SU-DHL-6 (cell line): Measurements from ENCODE around the gene CTAGE15.
"Not testable (repeated sequence)": the region's sequence is repeated elsewhere in the genome, so short reads cannot be mapped to it uniquely, and the experiment has no call there.

Experiments used
- H2AFZ ChIP-seq: fragments of 200-600 bp; sonication (generic); 2 replicates; pipeline ENCODE4 v1.6.1; 2014; ENCODE audit warnings: low read depth, mild to moderate bottlenecking, moderate library complexity, mixed read lengths, antibody characterized with exemption, low read length; ENCODE audit not compliant: severe bottlenecking
- H3F3A ChIP-seq: fragments of 200-600 bp; shearing (Covaris generic); 2 replicates; pipeline ENCODE4 v1.6.0; 2016; ENCODE audit warnings: antibody characterized with exemption, mild to moderate bottlenecking; ENCODE audit not compliant: insufficient read depth
- H3K27ac ChIP-seq: fragments of 200-600 bp; sonication (generic); 2 replicates; pipeline ENCODE4 v1.5.1; 2016; ENCODE audit warnings: low read depth, mild to moderate bottlenecking, low read length, moderate library complexity, mixed read lengths
- H3K27me3 ChIP-seq: fragments of 200-600 bp; sonication (generic), shearing (Covaris generic); 2 replicates; pipeline ENCODE4 v1.6.0; 2014; ENCODE audit warnings: mild to moderate bottlenecking, low read length
- H3K36me3 ChIP-seq: fragments of 200-600 bp; sonication (generic); 2 replicates; pipeline ENCODE4 v1.6.1; 2014; ENCODE audit warnings: mild to moderate bottlenecking, low read length, mixed read lengths
- H3K4me2 ChIP-seq: fragments of 300-600, 200-600 bp; shearing (Covaris generic), sonication (generic); 2 replicates; pipeline ENCODE4 v1.6.0; 2014; ENCODE audit warnings: low read length, low read depth, mild to moderate bottlenecking; ENCODE audit not compliant: poor library complexity, severe bottlenecking
- H3K4me3 ChIP-seq: fragments of 200-600 bp; sonication (generic); 2 replicates; pipeline ENCODE4 v1.5.1; 2014; ENCODE audit warnings: antibody characterized with exemption, low read length, mild to moderate bottlenecking, mixed read lengths; ENCODE audit not compliant: insufficient read depth, poor library complexity, severe bottlenecking
- H3K79me2 ChIP-seq: fragments of 200-600 bp; sonication (generic); 2 replicates; pipeline ENCODE4 v1.6.1; 2014; ENCODE audit warnings: mild to moderate bottlenecking, low read length, moderate library complexity; ENCODE audit not compliant: insufficient read depth
- H3K9ac ChIP-seq: fragments of 200-600 bp; sonication (generic); 2 replicates; pipeline ENCODE4 v1.7.0; 2014; ENCODE audit warnings: mild to moderate bottlenecking, low read length
- H3K9me2 ChIP-seq: fragments of 200-600 bp; sonication (generic); replicated peaks from 2 replicates; pipeline ENCODE4 v1.6.1; 2014; ENCODE audit warnings: low read length; ENCODE audit not compliant: insufficient read depth
- H3K9me3 ChIP-seq: fragments of 200-600 bp; sonication (generic); 2 replicates; pipeline ENCODE4 v1.6.1; 2014; ENCODE audit warnings: low read length, mixed read lengths; ENCODE audit not compliant: insufficient read depth
- H4K20me1 ChIP-seq: fragments of 200-600 bp; sonication (generic); 2 replicates; pipeline ENCODE4 v1.6.1; 2014; ENCODE audit warnings: low read depth, mild to moderate bottlenecking, antibody characterized with exemption, low read length, moderate library complexity, mixed read lengths

CTAGE15 gene

GRCh38 chr7:143617204-143617603 is 45.6 kb downstream of the CTAGE15 start:
- not testable (repeated sequence) for H3K9me3 ChIP-seq, H3K4me3 ChIP-seq, H3K27ac ChIP-seq, H3F3A ChIP-seq, H4K20me1 ChIP-seq, H3K9ac ChIP-seq, H2AFZ ChIP-seq, H3K27me3 ChIP-seq, H3K79me2 ChIP-seq, H3K9me2 ChIP-seq, H3K4me2 ChIP-seq, H3K36me3 ChIP-seq

- H2AFZ ChIP-seq, H4K20me1 ChIP-seq, H3K36me3 ChIP-seq, H3K9me2 ChIP-seq, H3K9me3 ChIP-seq, H3K27me3 ChIP-seq, H3F3A ChIP-seq, H3K9ac ChIP-seq, H3K27ac ChIP-seq, H3K4me2 ChIP-seq, H3K4me3 ChIP-seq, H3K79me2 ChIP-seq: not testable (repeated sequence)
These were observed 48.5 kb downstream of the CTAGE15 start for GRCh38 chr7:143620058-143620457.

- H3K79me2 ChIP-seq, H3K27ac ChIP-seq, H3K9me2 ChIP-seq, H3K9ac ChIP-seq, H3K27me3 ChIP-seq, H3K36me3 ChIP-seq, H3F3A ChIP-seq, H3K9me3 ChIP-seq, H4K20me1 ChIP-seq, H3K4me2 ChIP-seq, H2AFZ ChIP-seq, H3K4me3 ChIP-seq: not testable (repeated sequence)
These were observed 49.0 kb downstream of the CTAGE15 start, which contains the start of gene TCAF2 for GRCh38 chr7:143620646-143621045. TCAF2 (plus strand) TSS chr7:143620974.

- not testable (repeated sequence) for H3F3A ChIP-seq, H3K4me2 ChIP-seq, H4K20me1 ChIP-seq, H3K79me2 ChIP-seq, H3K9me3 ChIP-seq, H2AFZ ChIP-seq, H3K9me2 ChIP-seq, H3K4me3 ChIP-seq, H3K27ac ChIP-seq, H3K27me3 ChIP-seq, H3K9ac ChIP-seq, H3K36me3 ChIP-seq
These were observed 49.6 kb downstream of the CTAGE15 start for GRCh38 chr7:143621175-143621574.

GRCh38 chr7:143622130-143622529 is 50.5 kb downstream of the CTAGE15 start:
- H2AFZ ChIP-seq, H3K27ac ChIP-seq, H3K4me3 ChIP-seq, H3K4me2 ChIP-seq, H3F3A ChIP-seq, H3K79me2 ChIP-seq, H4K20me1 ChIP-seq, H3K36me3 ChIP-seq, H3K27me3 ChIP-seq, H3K9me3 ChIP-seq, H3K9ac ChIP-seq, H3K9me2 ChIP-seq: not testable (repeated sequence)
